RPMI7951 (cell line): ENCODE results near the gene PAX5. TPM values are rescaled to one million over a fixed set of nuclear protein-coding genes. Genes with fewer than 3 reads are reported as not detected.

Source experiments
- DNase-seq: peaks from one replicate; pipeline ENCODE4 v3.0.0-alpha.2; 2012; ENCODE audit warnings: low read depth
- total RNA-seq: library from RNA; depleted of rRNA; stranded (reverse); fragments of >200 nt; shearing (Covaris generic); gene quantifications from 2 replicates; pipeline ENCODE4 v1.2.3, GENCODE V29; 2014

Gene PAX5
- total RNA-seq, 1 experiment from 2014 or later = not detected

DNA sequence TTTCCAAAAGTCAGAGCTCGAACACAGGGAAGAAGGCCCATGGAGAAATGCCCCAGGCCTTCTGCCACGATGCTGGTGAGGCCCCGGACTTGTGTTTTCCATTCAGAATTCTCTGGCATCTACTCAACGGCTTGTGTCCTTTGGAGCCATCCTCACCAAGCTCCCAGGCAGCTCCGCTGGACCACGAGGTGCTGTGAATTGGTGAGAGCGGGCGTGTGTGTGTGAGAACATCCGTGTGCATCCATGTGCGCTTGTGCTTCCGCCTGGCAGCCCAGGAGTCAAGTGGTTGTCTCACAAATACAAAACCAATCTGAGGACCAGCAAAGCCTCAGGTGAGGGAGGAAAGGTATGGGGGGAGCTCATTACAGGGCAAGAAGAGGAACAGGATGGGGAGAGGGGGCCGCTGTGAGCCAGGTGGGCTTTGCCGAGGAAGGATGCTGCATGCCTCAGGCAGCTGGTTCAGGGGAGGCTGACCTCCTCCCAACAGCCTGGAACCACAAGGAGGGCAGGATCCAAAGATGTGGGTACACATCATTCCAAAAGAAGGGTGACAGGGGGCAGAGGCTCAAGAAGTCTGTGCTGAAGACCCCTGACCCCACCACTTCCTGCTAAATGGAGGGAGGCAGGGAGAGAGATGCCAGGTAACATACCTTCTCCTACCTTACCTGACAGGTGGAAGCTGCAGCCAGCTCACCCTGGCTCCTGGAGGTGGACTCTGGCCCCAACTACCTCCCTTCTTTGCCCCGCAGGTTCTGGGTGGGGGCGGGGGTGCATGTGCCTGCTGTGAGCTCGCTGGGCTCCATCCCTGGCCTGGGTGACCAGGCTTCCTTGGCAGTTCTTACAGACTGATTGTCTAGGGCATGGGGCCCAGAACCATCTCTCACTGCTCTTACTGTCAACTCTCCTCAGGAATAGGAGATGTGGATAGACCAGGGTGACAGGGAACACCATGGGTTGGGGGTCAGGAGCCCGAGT, 196.3 kb downstream of the PAX5 start:
- no peak for DNase-seq

- DNase-seq = no peak
Observed at GRCh38 chr9:36836486-36836885, 197.6 kb downstream of the PAX5 start.

DNA sequence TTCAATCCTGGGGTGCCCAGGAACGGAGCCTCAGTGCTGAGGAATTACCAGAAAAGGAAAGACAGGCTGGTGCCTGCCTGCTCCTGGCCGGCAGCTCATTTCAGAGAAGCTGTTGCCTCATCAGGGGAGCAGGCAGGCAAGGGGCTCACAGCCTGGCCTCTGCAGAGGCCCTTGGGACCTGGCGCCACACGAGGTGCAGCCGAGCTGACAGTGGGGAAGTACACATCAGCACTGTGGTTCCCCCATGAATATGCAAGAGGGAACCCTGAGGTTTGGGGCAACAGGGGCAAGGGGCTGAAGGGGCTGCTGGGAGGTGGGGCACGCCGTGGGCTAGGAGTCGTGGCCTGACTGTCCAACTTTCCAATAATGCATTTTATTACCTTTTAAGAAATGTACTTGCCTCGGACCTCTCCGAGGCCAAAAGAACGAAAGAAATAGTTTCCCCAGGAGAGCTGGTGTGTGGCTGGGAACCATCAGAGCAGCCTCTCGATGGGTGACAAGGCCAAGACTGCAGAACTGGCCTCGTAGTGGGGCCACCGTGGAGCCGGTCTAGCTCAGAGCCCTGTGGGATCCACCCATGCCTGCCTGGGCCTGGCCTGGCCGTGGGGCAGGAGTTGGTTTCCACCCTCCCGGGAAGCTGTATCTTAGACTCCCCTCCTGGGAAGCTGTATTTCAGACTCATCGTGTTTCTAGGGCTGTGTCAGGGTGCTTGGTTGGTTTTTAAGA, 198.6 kb downstream of the PAX5 start:
- DNase-seq = no peak

- no peak for DNase-seq
Observed at GRCh38 chr9:36834736-36835135, 199.3 kb downstream of the PAX5 start.

- DNase-seq = no peak
Observed at GRCh38 chr9:36833954-36834353, 200.1 kb downstream of the PAX5 start.

GRCh38 chr9:36832164-36832795, 201.8 kb downstream of the PAX5 start:
- DNase-seq = no peak

DNA sequence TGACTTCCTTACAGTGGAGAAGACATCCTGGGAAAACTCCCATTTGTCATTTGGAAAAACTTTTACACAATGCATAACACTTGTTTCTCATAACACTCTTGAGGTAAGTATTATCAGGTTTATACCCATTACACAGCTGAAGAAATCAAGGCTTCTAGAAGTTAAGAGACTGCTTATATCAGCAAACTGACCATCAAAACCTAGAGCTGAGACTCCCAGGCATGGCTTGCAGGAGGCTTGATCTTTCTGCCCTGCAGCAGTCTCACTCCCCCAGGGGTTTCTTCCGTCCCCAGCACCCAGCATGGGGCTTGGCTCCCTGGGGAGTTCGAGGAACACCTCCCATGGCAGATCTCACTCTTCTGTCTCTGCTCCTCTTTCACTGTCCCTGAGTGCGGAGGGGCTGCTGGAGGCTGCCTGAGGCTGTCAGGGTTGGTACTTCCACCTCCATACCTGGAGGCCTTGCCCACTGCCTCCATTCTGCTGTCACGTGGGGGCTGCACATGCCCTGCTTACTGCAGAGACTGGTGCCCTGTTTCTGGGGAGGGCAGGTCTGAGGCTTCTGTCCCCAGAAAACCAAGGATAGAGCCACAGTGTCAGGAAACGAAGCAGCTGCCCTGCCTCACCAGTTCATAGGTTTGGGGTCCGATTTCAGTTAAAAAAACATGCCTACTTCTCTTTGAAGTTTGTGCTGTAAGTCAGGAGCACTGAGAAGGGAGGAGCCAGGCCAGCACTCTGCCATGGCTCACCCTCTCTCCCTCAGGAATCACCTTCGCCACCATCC, 202.5 kb downstream of the PAX5 start:
- no peak for DNase-seq

GRCh38 chr9:36828611-36829013, 205.5 kb downstream of the PAX5 start:
- no peak for DNase-seq

DNA sequence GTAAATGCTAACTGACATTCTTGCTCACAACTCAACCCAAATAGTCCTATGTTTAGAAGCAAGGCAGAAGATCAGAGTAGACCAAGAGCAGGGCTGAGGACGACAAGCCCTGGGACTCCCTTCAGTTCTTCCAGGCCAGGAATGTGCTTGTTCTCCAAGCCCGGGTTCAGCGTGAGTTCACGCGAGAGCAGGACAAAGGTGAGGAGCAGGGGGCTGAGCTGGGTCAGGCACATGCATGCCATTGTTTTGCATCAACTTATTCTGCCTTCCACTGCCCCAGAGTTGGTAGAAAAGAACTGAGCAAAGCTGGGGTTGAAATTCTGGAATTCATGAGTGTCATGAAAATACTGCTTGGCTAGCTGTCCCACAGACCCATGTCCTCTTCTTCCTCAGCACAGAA, 206.5 kb downstream of the PAX5 start:
- no peak for DNase-seq

GRCh38 chr9:36826581-36826980, 207.5 kb downstream of the PAX5 start:
- no peak for DNase-seq

GRCh38 chr9:36825179-36825578, 208.9 kb downstream of the PAX5 start:
- no peak for DNase-seq

GRCh38 chr9:36823934-36824333, 210.1 kb downstream of the PAX5 start:
- DNase-seq = no peak

DNA sequence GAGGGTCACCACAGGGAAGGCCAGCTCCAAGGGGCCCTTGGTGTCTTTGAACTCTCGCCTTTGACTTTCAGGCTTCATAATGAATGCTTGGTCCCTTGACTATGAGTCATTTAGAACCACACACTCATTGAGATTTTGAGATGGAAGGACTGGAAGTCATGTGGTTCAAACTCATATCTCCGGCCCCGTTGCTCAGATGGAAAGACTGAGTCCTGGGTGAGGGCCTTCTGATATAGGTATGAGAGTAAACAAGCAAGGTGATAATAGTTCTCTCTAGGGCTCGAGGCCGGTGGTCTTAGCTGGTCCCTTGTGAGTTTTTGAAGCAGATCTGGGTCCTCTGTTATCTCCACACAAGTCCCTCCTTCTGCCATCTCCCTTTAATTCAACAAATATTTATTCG, 210.6 kb downstream of the PAX5 start:
- DNase-seq = no peak

DNA sequence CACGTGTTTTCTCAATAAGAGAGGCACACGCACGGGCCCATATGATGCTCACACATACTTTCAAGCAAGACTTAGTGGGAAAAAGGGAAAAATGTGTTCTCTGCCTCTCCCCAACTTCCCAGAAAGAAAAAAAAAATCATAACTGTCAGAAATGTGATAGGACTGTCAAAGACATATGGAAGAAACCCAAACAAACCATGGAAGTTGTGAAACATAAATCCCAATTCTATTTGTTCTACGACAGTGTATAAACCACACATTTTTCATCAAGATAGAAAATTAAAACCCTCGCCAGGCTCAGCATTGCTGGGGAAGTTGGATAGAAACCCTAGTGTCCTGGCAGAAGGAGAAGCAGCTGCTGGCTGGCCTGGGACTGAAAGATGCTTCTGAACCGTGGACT, 211.9 kb downstream of the PAX5 start:
- no peak for DNase-seq

GRCh38 chr9:36820392-36820861, 213.6 kb downstream of the PAX5 start:
- DNase-seq = no peak

- DNase-seq = no peak
Observed at GRCh38 chr9:36818965-36819870, 214.8 kb downstream of the PAX5 start.

- DNase-seq = no peak
Observed at GRCh38 chr9:36818242-36818938, 215.7 kb downstream of the PAX5 start.

GRCh38 chr9:36817160-36817834, 216.8 kb downstream of the PAX5 start:
- DNase-seq = no peak

- DNase-seq = no peak
Observed at GRCh38 chr9:36816371-36816770, 217.7 kb downstream of the PAX5 start.
